Hair follicle dermal papilla cell (primary cell): ENCODE results near the gene OR4D2. TPM values are rescaled to one million over a fixed set of nuclear protein-coding genes. Genes with fewer than 3 reads are reported as not detected.

ENCODE experiments used
- total RNA-seq: library from RNA; depleted of rRNA; stranded (reverse); fragments of >200 nt; gene quantifications from 2 replicates; pipeline ENCODE4 v1.2.3, GENCODE V29; 2012

Gene OR4D2
- total RNA-seq, result not detected in 2 replicates

DNA sequence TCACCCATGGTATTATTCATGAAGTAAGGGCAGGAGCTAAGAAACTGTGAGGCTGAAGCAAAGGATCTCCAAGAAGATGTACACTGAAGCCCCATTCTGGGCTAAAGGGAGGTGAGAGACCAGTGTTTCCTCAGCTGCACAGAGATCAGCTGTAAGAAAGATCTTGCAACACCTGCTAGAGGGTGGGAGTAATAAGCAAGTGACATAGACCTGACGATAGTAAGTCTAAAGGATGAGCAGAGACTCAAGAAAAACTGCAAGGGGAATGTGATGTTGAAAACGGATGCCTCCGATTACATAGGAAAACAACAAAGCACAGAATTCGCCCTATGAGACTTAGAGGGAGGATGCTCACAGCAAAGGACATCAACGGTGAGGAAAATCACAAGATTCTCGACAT, at the start of gene OR4D2:
TSS of gene OR4D2 (plus strand) at position 301 of the 400 bp plus-strand sequence. CDS start 2,674 bp downstream, outside the sequence.

DNA sequence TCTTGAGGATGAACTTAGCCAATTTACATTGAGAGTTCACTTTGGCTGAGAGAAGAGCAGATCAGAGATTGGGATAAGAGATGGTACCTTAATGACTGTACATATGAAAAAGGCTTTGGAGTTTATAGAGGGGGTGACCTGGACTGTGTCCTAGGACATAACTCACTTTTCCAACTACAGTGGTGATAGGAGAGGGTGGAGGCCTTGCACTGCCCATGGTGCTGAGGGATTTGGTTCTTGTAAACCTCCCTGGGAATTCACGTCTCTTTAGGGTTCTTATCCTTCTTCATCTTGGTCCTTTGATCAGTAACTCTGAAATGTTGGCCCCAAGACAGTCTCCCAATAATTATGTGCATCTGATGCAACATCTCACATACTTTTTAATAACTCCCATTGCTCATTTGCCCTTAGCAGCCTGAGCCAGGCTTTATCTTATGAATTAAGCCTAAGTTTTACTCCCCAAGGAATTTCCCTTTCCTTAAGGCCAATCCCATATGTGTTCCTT, 18.8 kb upstream of the OR4D2 start, which contains the start of gene OR4D1:
TSS of gene OR4D1 (plus strand) at position 455 of the 505 bp plus-strand sequence. CDS start 6,770 bp downstream, outside the sequence.

DNA sequence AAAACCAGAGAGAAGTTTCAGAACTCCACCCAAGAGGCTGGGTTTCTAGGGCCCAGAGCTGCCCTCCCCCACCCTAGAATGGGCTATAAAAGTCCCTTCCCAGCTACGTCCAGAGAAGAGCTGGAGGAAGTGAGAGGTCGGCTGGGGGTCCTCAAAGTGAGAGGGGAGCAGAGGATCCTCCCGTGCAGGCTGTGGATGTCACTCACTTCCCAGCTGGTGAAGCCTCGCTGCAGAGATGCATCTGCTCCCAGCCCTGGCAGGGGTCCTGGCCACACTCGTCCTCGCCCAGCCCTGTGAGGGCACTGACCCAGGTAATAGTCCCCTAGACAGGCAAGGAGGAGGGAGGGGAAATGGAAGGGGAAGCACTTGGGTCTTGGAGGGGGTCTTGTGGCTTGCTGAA, 25.8 kb downstream of the OR4D2 start, which contains the start of gene EPX:
TSS of gene EPX (plus strand) at position 115 of the 400 bp plus-strand sequence. CDS start at position 236, 121 bp downstream.

DNA sequence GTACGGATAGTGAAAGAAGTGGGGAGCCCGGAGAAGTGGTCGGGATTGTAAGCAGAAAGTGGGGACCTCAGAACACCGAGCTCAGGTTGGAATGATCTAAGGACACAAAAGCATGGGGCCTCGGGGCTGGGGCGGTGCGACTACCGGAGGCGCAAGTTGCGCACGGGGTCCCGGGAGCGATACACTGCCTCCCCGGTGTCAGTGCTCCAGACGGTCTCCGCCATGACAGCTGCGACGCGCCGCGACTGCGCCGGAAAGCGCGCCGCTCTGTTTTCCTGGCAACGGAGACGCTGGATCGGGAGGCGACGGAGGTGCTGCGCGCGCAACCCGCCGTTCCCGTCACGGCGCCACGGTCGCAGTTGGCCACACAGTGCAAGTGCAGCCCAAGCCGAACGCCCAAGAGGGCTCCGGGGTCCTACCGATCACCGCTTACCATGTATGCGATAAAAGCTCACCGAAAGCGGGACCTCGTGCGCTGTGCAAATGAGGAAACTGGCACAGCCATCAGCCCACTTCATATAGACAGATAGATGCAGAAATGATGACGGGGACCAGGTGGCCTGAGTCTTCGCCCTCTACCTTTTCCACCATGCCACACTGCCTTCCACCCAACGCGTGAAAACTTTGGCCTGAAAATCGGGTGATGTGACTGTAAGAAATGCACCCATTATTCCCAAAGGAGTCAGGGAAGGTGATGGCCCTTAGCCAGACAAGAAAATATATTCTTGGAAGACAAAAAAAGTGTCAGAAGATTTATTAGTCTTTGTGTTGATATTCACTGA, 52.4 kb downstream of the OR4D2 start, which contains the start of gene MKS1:
TSS of gene MKS1 (minus strand) at position 249 of the 782 bp plus-strand sequence. CDS start at position 224, 25 bp downstream.

Other genes with a start within 250 kb of the OR4D2 start
- gene CUEDC1, start 211.6 kb upstream of the OR4D2 start, total RNA-seq, result 35.0 and 39.0 TPM in 2 replicates
- gene VEZF1, start 178.7 kb upstream of the OR4D2 start, total RNA-seq, result 84.5 and 90.5 TPM in 2 replicates
- gene SRSF1, start 159.7 kb upstream of the OR4D2 start, total RNA-seq, result 253 and 283 TPM in 2 replicates
- 13.0 and 15.1 TPM in 2 replicates for gene DYNLL2, start 83.6 kb upstream of the OR4D2 start, total RNA-seq
- gene OR4D1, start 18.6 kb upstream of the OR4D2 start, total RNA-seq, result not detected in 2 replicates
- gene EPX, start 25.7 kb downstream of the OR4D2 start, total RNA-seq, result not detected in 2 replicates
- gene MKS1, start 52.3 kb downstream of the OR4D2 start, total RNA-seq, result 11.2 and 15.1 TPM in 2 replicates
- gene LPO, start 71.6 kb downstream of the OR4D2 start, total RNA-seq, result not detected in 2 replicates
- not detected in 2 replicates for gene MPO, start 114.0 kb downstream of the OR4D2 start, total RNA-seq
- 1.9 and 2.1 TPM in 2 replicates for gene TSPOAP1, start 161.8 kb downstream of the OR4D2 start, total RNA-seq
- gene SUPT4H1, start 185.2 kb downstream of the OR4D2 start, total RNA-seq, result 32.1 and 33.3 TPM in 2 replicates